Mesothelial cell of epicardium (in vitro differentiated cells): Measurements from ENCODE around the gene MGAT5B. TPM values are rescaled to one million over a fixed set of nuclear protein-coding genes. Genes with fewer than 3 reads are reported as not detected.

Source experiments
- DNase-seq, 2 experiments: peaks; one replicate each; pipeline ENCODE4 v3.0.0; 2021; ENCODE audit warnings: low spot score in 2 of 2; ENCODE audit not compliant: unreplicated experiment in 2 of 2
- H3K27ac Mint-ChIP-seq: 2 replicates; pipeline ENCODE4 v1.8.0; 2021; ENCODE audit warnings: mixed read lengths
- H3K27me3 Mint-ChIP-seq: 2 replicates; pipeline ENCODE4 v1.8.0; 2021; ENCODE audit warnings: low read depth, mixed read lengths
- H3K36me3 Mint-ChIP-seq: 2 replicates; pipeline ENCODE4 v1.8.0; 2021; ENCODE audit warnings: mixed read lengths
- H3K4me1 Mint-ChIP-seq: 2 replicates; pipeline ENCODE4 v1.8.0; 2021; ENCODE audit warnings: mixed read lengths
- H3K4me3 Mint-ChIP-seq: 2 replicates; pipeline ENCODE4 v1.8.0; 2021; ENCODE audit warnings: mild to moderate bottlenecking, moderate library complexity, mixed read lengths
- H3K9me3 Mint-ChIP-seq: 2 replicates; pipeline ENCODE4 v1.8.0; 2021; ENCODE audit warnings: mixed read lengths
- CTCF ChIP-seq: fragments of 200-600 bp; sonication (generic); IDR thresholded peaks from one replicate; pipeline ENCODE4 v1.5.0; 2021; ENCODE audit warnings: antibody characterized with exemption; ENCODE audit not compliant: unreplicated experiment
- total RNA-seq: library from RNA; stranded (reverse); gene quantifications from 3 replicates; pipeline ENCODE4 v1.2.1, GENCODE V29; 2021

The MGAT5B gene
- 0.47 to 1.0 TPM (median 0.78 TPM) in 3 replicates for total RNA-seq

DNA sequence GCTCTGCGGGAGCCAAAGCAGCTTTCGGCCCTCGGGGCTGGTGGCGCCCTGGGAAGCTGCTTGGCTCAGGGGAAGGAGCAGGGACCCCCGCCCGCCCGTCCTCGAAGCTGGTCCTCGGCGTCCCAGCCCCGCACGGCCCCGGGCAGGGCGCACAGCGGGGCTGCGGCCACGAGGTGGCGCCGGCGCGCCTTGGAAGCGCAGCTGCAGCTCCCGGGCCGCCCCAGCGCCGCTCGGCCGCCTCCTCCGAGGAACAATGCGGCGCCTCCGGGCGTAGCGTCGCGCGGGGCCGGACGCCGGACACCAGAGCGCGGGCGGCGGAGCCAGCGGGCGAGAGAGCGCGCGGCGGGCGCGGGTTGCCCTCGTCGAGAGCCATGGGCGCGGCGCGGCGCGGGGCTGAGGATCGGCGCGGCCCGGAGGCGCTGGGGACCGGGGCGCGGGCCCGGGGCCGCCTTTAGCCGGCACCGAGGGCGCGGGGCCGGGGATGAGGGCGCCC, at the start of gene MGAT5B:
TSS of gene MGAT5B (plus strand) at position 229 of the 493 bp plus-strand sequence. CDS start 626 bp downstream, outside the sequence.
- peaks cover 11% of the 10 kb centered on the region for H3K4me1 Mint-ChIP-seq
- H3K9me3 Mint-ChIP-seq, result no peaks in the 10 kb centered on the region
- DNase-seq, result peak; percentile 81 to 93
- peaks cover 64% of the 10 kb centered on the region for H3K27me3 Mint-ChIP-seq
- no peak within 1 kb of the TSS for H3K27ac Mint-ChIP-seq
- TF ChIP-seq CTCF, result peak; percentile 75
- no peaks in the 10 kb centered on the region for H3K36me3 Mint-ChIP-seq
- H3K4me3 Mint-ChIP-seq, result peak within 1 kb of the TSS; percentile 71

DNA sequence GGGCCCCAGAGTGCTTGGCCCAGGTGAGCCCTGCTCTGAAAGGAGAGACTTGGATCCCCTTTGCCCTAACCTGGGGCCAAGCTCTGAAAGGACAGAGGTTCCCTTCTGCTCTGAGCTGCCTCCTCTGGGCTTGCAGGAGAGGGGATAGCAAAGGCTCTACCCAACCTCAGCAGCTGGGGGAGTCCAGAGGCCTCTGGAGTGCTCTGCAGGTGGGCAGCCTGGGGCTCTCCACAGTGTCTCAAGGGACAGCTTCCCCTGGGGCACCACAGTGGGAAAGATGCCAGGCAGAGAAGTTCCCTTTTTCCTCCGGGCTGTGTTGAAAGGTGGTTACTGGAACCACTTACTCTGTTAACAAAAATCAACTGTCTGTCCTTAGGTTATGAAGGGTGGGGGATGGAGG, 48.2 kb upstream of the MGAT5B start:
- H3K4me3 Mint-ChIP-seq, result no peak overlapping the region
- H3K27me3 Mint-ChIP-seq, result peaks cover 11% of the 10 kb centered on the region
- H3K27ac Mint-ChIP-seq, result no peak overlapping the region
- DNase-seq, result no peak
- peaks cover 2% of the 10 kb centered on the region for H3K4me1 Mint-ChIP-seq
- TF ChIP-seq CTCF, result no peak
- H3K36me3 Mint-ChIP-seq, result no peaks in the 10 kb centered on the region
- no peaks in the 10 kb centered on the region for H3K9me3 Mint-ChIP-seq

- no peak for DNase-seq
Observed at GRCh38 chr17:76820561-76820960, 47.6 kb upstream of the MGAT5B start.

DNA sequence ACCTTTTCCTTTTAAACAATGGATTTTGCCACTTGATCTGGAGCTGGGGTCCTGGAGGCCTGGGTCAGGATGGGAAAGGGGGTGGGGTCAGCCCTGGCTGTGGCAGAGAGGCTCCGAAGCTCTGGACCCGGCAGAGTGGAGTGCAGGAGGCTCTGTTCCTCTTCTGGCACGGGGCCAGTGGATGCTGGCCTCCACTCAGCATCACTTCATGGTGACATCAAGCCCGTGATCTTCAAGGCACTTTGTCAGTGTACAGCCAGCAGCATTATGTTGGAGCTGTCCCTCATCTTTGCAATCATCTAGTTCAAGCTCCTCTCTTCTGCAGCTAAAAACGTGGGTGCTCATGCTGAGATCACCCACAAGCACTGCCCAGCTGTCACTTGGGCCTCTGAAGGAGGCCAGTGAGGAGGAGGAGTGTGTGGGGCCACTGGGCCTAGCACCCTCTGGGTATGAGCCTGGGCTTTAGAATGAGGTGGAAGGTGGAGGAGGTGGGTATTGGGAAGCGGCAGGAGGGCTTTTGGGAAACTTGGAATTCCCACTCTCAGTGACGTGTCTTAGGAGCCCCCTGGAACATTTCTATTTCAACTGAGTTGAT, 45.9 kb upstream of the MGAT5B start:
- no peaks in the 10 kb centered on the region for H3K9me3 Mint-ChIP-seq
- no peak for TF ChIP-seq CTCF
- peaks cover 16% of the 10 kb centered on the region for H3K27me3 Mint-ChIP-seq
- H3K27ac Mint-ChIP-seq, result no peak overlapping the region
- H3K4me1 Mint-ChIP-seq, result no peaks in the 10 kb centered on the region
- no peak overlapping the region for H3K4me3 Mint-ChIP-seq
- H3K36me3 Mint-ChIP-seq, result no peaks in the 10 kb centered on the region
- no peak for DNase-seq

More at GRCh38 chr17:76820561-76820960, 47.6 kb upstream of the MGAT5B start:
- H3K27me3 Mint-ChIP-seq, result peaks cover 11% of the 10 kb centered on the region
- H3K27ac Mint-ChIP-seq, result no peak overlapping the region
- TF ChIP-seq CTCF, result no peak
- H3K4me1 Mint-ChIP-seq, result peaks cover 2% of the 10 kb centered on the region
- no peaks in the 10 kb centered on the region for H3K36me3 Mint-ChIP-seq
- no peak overlapping the region for H3K4me3 Mint-ChIP-seq
- H3K9me3 Mint-ChIP-seq, result no peaks in the 10 kb centered on the region

DNA sequence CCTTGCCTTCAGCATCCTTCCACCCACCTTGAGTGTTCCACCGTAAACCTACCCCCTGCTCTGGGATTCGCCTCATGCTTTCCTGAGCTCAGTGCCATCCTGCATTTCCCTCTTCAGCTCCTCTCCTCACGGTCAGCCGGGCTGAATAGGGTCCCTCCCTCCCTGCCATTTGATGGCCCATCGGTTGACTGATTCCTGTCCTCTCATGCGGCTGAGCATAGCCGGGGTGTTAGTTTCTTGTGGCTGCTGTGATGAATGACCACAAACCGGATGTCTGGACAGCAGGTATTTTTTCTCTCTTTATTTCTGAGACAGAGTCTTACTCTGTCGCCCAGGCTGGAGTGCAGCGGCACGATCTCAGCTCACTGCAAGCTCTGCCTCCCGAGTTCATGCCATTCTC, 44.1 kb upstream of the MGAT5B start:
- H3K27ac Mint-ChIP-seq, result no peak overlapping the region
- TF ChIP-seq CTCF, result no peak
- H3K4me3 Mint-ChIP-seq, result no peak overlapping the region
- peaks cover 21% of the 10 kb centered on the region for H3K27me3 Mint-ChIP-seq
- H3K36me3 Mint-ChIP-seq, result no peaks in the 10 kb centered on the region
- H3K9me3 Mint-ChIP-seq, result no peaks in the 10 kb centered on the region
- H3K4me1 Mint-ChIP-seq, result no peaks in the 10 kb centered on the region
- DNase-seq, result no peak
